Activated CD4-positive, alpha-beta T cell treated with anti-CD3 and anti-CD28 coated beads for 1 hour (primary cell): ENCODE results near the gene TOMM6.
"Not testable (repeated sequence)": the region's sequence is repeated elsewhere in the genome, so short reads cannot be mapped to it uniquely, and the experiment has no call there.

Experiments
- DNase-seq: peaks from one replicate; pipeline ENCODE4 v3.0.0-alpha.2; 2020

The TOMM6 gene

GRCh38 chr6:41786451-41787218, 859 bp upstream of the TOMM6 start:
- DNase-seq = peak; percentile 80

GRCh38 chr6:41789390-41789724, 1.9 kb downstream of the TOMM6 start:
- no peak for DNase-seq

- DNase-seq = no peak
Observed at GRCh38 chr6:41790045-41790444, 2.6 kb downstream of the TOMM6 start.

GRCh38 chr6:41791305-41791704, 3.8 kb downstream of the TOMM6 start:
- no peak for DNase-seq

- no peak for DNase-seq
Observed at GRCh38 chr6:41791984-41792383, 4.5 kb downstream of the TOMM6 start.

- DNase-seq = no peak
Observed at GRCh38 chr6:41796474-41796873, 9.0 kb downstream of the TOMM6 start.

GRCh38 chr6:41798901-41799558, 11.5 kb downstream of the TOMM6 start:
- no peak for DNase-seq

- no peak for DNase-seq
Observed at GRCh38 chr6:41799559-41799911, 12.0 kb downstream of the TOMM6 start.

GRCh38 chr6:41801380-41801779, 13.9 kb downstream of the TOMM6 start:
- DNase-seq = no peak

GRCh38 chr6:41805830-41806774, 18.6 kb downstream of the TOMM6 start:
- no peak for DNase-seq

GRCh38 chr6:41811095-41811494, 23.6 kb downstream of the TOMM6 start:
- no peak for DNase-seq

- DNase-seq = not testable (repeated sequence)
Observed at GRCh38 chr6:41811946-41812345, 24.5 kb downstream of the TOMM6 start.

- DNase-seq = no peak
Observed at GRCh38 chr6:41813469-41813868, 26.0 kb downstream of the TOMM6 start.

- DNase-seq = no peak
Observed at GRCh38 chr6:41813956-41814355, 26.5 kb downstream of the TOMM6 start.

- no peak for DNase-seq
Observed at GRCh38 chr6:41814629-41815028, 27.1 kb downstream of the TOMM6 start.

- DNase-seq = no peak
Observed at GRCh38 chr6:41815587-41815986, 28.1 kb downstream of the TOMM6 start.

- DNase-seq = no peak
Observed at GRCh38 chr6:41818271-41819054, 31.0 kb downstream of the TOMM6 start.

- DNase-seq = no peak
Observed at GRCh38 chr6:41821266-41821665, 33.8 kb downstream of the TOMM6 start.

- no peak for DNase-seq
Observed at GRCh38 chr6:41822021-41822420, 34.5 kb downstream of the TOMM6 start.

GRCh38 chr6:41823178-41823577, 35.7 kb downstream of the TOMM6 start:
- DNase-seq = no peak

- no peak for DNase-seq
Observed at GRCh38 chr6:41824571-41825569, 37.4 kb downstream of the TOMM6 start.
